ENCODE measurements around the gene CARD14. TPM values are rescaled to one million over a fixed set of nuclear protein-coding genes. Genes with fewer than 3 reads are reported as not detected.

CARD14 gene
- total RNA-seq, 1 experiment from 2014 or later: 0.24 TPM

DNA sequence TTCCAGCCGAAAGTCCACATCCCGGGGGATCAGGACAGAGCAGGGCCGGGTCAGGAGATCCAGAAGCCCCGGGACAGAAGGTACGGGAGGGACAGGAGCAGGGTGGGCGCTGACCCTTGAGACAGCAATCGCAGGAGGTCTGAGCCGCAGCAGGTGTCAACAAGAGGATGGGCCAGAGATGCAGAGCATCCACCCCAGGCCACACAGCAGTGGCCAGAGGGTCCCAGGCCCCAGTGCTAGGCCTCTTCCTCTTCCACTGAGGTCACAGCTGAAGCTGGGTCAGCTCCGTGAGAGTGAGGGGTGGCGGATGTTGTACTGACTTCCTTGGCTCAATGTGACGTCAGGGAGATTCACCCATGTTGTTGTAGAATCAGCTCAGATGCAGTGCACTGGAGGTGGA lies 82.1 kb downstream of the CARD14 start:
- H4K91ac ChIP-seq (ENCODE audit: insufficient read length, low read depth, low read length): no peak overlapping the region
- DNase-seq: no peak
- peak overlapping the region in 2 of 3 experiments; percentile 12 to 87; a peak in 2 of 7 replicates for H3K27ac Mint-ChIP-seq
- no peak overlapping the region for H2BK120ac ChIP-seq (ENCODE audit: low read depth, low read length, poor library complexity, severe bottlenecking)
- TF ChIP-seq, protein P1, sequence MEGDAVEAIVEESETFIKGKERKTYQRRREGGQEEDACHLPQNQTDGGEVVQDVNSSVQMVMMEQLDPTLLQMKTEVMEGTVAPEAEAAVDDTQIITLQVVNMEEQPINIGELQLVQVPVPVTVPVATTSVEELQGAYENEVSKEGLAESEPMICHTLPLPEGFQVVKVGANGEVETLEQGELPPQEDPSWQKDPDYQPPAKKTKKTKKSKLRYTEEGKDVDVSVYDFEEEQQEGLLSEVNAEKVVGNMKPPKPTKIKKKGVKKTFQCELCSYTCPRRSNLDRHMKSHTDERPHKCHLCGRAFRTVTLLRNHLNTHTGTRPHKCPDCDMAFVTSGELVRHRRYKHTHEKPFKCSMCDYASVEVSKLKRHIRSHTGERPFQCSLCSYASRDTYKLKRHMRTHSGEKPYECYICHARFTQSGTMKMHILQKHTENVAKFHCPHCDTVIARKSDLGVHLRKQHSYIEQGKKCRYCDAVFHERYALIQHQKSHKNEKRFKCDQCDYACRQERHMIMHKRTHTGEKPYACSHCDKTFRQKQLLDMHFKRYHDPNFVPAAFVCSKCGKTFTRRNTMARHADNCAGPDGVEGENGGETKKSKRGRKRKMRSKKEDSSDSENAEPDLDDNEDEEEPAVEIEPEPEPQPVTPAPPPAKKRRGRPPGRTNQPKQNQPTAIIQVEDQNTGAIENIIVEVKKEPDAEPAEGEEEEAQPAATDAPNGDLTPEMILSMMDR (conservative IDR thresholded peaks at IDR 0.05): no peak
- H2AK5ac ChIP-seq (ENCODE audit: insufficient read length, low read length): no peak overlapping the region
- H3K9me3 Mint-ChIP-seq: no peaks in the 10 kb centered on the region
- no peaks in the 10 kb centered on the region for H3K79me1 ChIP-seq (ENCODE audit: insufficient read depth, low read depth, low read length, poor library complexity, severe bottlenecking)
- H3K23me2 ChIP-seq (ENCODE audit: insufficient read length, low read depth, low read length, poor library complexity, severe bottlenecking): no peaks in the 10 kb centered on the region
- no peak overlapping the region for H2BK12ac ChIP-seq (ENCODE audit: insufficient read length, low read depth, low read length)
- H2BK15ac ChIP-seq (ENCODE audit: low read depth, low read length): no peak overlapping the region
- no peaks in the 10 kb centered on the region for H3K27me3 ChIP-seq (ENCODE audit: insufficient read depth, low read length)
- no peak overlapping the region for H4K8ac ChIP-seq (replicated peaks; ENCODE audit: insufficient read length, low read depth, low read length)
- no peak overlapping the region for H3K14ac ChIP-seq (ENCODE audit: insufficient read depth, low read length)
- no peaks in the 10 kb centered on the region for H3K9me3 ChIP-seq (ENCODE audit: control insufficient read depth, low read depth, low read length)
- H3K27ac ChIP-seq (ENCODE audit: insufficient read length, low read depth, low read length): no peak overlapping the region
- peaks cover 3 to 14% (median 4%) of the 10 kb centered on the region in 3 experiments for H3K36me3 Mint-ChIP-seq (ENCODE audit: insufficient read depth in 1 of 3, low read depth in 3 of 3)
- H3K4me1 ChIP-seq (ENCODE audit: insufficient read depth, low read length): peaks cover 4% of the 10 kb centered on the region; the same call in 1 of the 2 replicates
- H3K4ac ChIP-seq (ENCODE audit: low read depth, low read length): no peak overlapping the region
- H4K20me1 ChIP-seq (ENCODE audit: control insufficient read depth, insufficient read depth, insufficient read length): no peaks in the 10 kb centered on the region
- no CpG with 5 or more reads among the region's 11 CpGs for WGBS (ENCODE audit: extremely low coverage, insufficient read length, low lambda C conversion rate)
- H2BK20ac ChIP-seq (ENCODE audit: low read depth, low read length, poor library complexity, severe bottlenecking): no peak overlapping the region
- no peak overlapping the region for H2AFZ ChIP-seq (ENCODE audit: low read length)
- no peaks in the 10 kb centered on the region for H3K79me2 ChIP-seq (ENCODE audit: insufficient read depth, low read length)
- H3K23ac ChIP-seq (ENCODE audit: insufficient read length, low read depth, low read length): no peak overlapping the region
- H3K4me1 Mint-ChIP-seq: peaks cover 2 to 10% of the 10 kb centered on the region in 2 experiments; a peak in 2 of 4 replicates
- no peak overlapping the region for H3K56ac ChIP-seq (ENCODE audit: insufficient read length, low read depth, low read length)
- H3K18ac ChIP-seq (ENCODE audit: insufficient read length, low read depth, low read length): no peak overlapping the region
- H3K27me3 Mint-ChIP-seq (ENCODE audit: low read depth): no peaks in the 10 kb centered on the region
- H3K4me2 ChIP-seq (ENCODE audit: insufficient read depth, insufficient read length, low read length): no peak overlapping the region
- H3K9ac ChIP-seq (ENCODE audit: extremely low read depth, insufficient read length, low read length): no peak overlapping the region
- no peak overlapping the region for H4K5ac ChIP-seq (ENCODE audit: insufficient read length, low read depth, low read length)
- H3K4me3 Mint-ChIP-seq: no peak overlapping the region
- no peak overlapping the region for H3T11ph ChIP-seq (ENCODE audit: low read length)
- no peak overlapping the region for H2BK5ac ChIP-seq (ENCODE audit: insufficient read length, low read length)
